ACC112 (cell line): ENCODE data around the gene RLF.

Experiments used
- H2AFZ ChIP-seq: fragments of 200-600 bp; sonication (generic); one replicate; pipeline ENCODE4 v1.6.0; 2017; ENCODE audit warnings: antibody characterized with exemption, low read length; ENCODE audit not compliant: unreplicated experiment
- H3K27ac ChIP-seq: fragments of 200-600 bp; sonication (generic); 2 replicates; pipeline ENCODE4 v1.5.1; 2014; ENCODE audit warnings: low read depth, mild to moderate bottlenecking, antibody characterized with exemption, low read length, moderate library complexity
- H3K27me3 ChIP-seq: fragments of 200-600 bp; sonication (generic); 2 replicates; pipeline ENCODE4 v1.6.1; 2014; ENCODE audit warnings: mild to moderate bottlenecking, antibody characterized with exemption, low read length, moderate library complexity, mixed read lengths; ENCODE audit not compliant: insufficient read depth
- H3K36me3 ChIP-seq: fragments of 200-600 bp; sonication (generic); 2 replicates; pipeline ENCODE4 v1.6.1; 2016; ENCODE audit warnings: mild to moderate bottlenecking, antibody characterized with exemption, low read length, moderate library complexity, mixed read lengths; ENCODE audit not compliant: insufficient read depth
- H3K4me1 ChIP-seq: fragments of 200-600 bp; sonication (generic); one replicate; pipeline ENCODE4 v1.6.1; 2016; ENCODE audit warnings: low read length, mixed read lengths; ENCODE audit not compliant: insufficient read depth, unreplicated experiment, control insufficient read depth
- H3K4me3 ChIP-seq: fragments of 200-600 bp; sonication (generic); 2 replicates; pipeline ENCODE4 v1.5.1; 2014; ENCODE audit warnings: mild to moderate bottlenecking, low read depth, low read length
- H3K79me2 ChIP-seq: fragments of 200-600 bp; sonication (generic); one replicate; pipeline ENCODE4 v1.6.0; 2016; ENCODE audit warnings: low read length; ENCODE audit not compliant: control insufficient read depth, unreplicated experiment, insufficient read depth

RLF gene

DNA sequence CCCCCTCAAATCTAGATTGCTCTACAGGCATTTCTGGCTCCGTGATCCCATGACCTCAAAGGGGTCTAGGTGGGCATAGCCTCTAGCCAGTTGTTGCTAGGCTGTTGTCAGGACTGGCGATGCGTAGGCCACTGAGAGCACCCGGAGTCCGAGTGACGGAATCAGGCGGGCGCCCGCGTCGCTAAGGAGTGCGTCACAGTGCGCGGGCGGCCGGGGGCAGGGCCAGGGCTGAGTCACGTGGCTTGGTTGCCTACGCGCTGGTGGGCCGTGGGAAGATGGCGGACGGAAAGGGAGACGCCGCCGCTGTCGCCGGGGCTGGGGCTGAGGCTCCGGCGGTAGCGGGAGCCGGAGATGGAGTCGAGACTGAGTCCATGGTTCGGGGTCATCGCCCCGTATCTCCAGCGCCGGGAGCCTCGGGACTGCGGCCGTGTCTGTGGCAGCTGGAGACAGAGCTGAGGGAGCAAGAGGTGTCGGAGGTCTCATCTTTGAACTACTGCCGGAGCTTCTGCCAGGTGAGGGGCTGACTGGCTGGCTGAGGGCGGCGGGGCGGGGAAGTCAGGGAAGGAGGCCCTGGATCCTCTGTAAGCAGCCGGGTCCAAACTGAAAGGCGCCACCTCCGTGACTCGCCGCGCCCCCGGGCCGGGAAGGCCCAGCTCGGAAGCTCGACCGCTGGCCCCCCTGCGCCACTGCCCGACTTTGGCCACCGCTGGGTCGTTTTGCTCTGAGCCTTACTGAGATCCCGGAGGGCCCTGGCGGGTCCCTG lies at the start of gene RLF:
RLF (plus strand) TSS at position 263 of the 763 bp plus-strand sequence; CDS start at position 276, 13 bp downstream.
- H3K36me3 ChIP-seq: no peaks in the 10 kb centered on the region
- peaks cover 51% of the 10 kb centered on the region for H3K79me2 ChIP-seq
- no peaks in the 10 kb centered on the region for H3K27me3 ChIP-seq
- H3K27ac ChIP-seq: peak within 1 kb of the TSS; percentile 86
- H2AFZ ChIP-seq: peak within 1 kb of the TSS; percentile 99
- H3K4me3 ChIP-seq: peak within 1 kb of the TSS; percentile 91
- H3K4me1 ChIP-seq: peaks cover 11% of the 10 kb centered on the region

DNA sequence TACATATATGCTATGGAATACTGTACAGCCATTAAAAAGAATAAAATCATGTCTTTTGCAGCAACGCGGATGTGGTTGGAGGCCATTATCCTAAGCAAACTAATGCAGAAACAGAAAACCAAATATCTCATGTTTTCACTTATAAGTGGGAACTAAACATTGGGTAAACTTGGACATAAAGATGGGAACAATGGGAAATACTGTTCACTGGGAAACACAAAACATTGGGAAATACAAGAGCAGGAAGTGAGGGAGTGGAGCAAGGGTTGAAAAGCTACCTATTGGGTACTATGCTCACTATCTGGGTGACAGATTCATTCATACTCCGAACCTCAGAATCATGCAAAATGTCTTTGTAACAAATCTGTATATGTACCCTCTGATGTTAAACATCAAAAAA lies 46.8 kb upstream of the RLF start:
- H2AFZ ChIP-seq: no peak overlapping the region
- no peak overlapping the region for H3K4me3 ChIP-seq
- H3K27ac ChIP-seq: no peak overlapping the region
- H3K4me1 ChIP-seq: no peaks in the 10 kb centered on the region
- no peaks in the 10 kb centered on the region for H3K36me3 ChIP-seq
- peaks cover 84% of the 10 kb centered on the region for H3K27me3 ChIP-seq
- H3K79me2 ChIP-seq: no peaks in the 10 kb centered on the region

- Histone ChIP-seq H3K4me1 (no peaks in the 10 kb centered on the region), H3K27ac (no peak overlapping the region), H3K4me3 (no peak overlapping the region), H3K79me2 (no peaks in the 10 kb centered on the region), H3K36me3 (no peaks in the 10 kb centered on the region), H2AFZ (no peak overlapping the region), H3K27me3 (peaks cover 67% of the 10 kb centered on the region)
These were observed 41.1 kb upstream of the RLF start for GRCh38 chr1:40120128-40120527.

DNA sequence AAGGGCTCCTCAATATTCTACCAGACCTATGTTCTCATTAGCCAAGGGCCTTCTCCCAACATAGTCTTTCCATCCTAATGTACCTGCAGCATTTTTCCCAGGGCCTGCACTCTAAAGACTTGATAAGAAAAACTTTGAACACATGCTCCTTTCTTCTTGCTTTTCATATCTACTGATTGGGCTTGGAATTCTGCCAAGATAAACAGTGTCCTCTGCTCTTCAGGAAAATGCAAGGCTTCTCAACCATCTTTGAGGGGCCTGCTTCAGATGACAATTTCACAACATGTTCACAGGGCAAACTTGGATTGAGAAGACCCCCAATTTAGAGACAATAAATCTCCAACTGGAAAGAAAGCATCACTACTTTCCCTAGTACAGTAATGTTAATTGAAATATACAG lies 38.3 kb upstream of the RLF start:
- H3K27me3 ChIP-seq: peaks cover 47% of the 10 kb centered on the region
- no peaks in the 10 kb centered on the region for H3K4me1 ChIP-seq
- H3K4me3 ChIP-seq: no peak overlapping the region
- H2AFZ ChIP-seq: no peak overlapping the region
- no peaks in the 10 kb centered on the region for H3K36me3 ChIP-seq
- no peaks in the 10 kb centered on the region for H3K79me2 ChIP-seq
- H3K27ac ChIP-seq: no peak overlapping the region

DNA sequence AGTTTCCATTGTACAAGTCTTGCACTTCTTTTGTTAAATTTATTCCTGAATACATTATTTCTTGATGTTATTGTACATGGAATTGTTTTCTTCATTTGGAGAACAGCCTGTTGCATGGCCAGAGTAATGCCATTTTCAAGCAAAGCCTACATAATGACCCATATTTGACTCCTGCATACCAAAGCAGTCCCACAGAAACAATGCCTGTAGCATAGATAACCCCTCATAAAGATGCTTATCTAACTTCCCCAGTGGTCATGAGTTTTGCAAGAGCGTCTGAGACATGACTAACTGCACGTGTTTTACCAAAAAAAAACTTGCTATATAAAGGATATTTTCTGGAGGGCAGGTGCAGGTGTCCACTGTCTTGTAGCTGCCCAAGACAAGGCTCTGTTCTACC lies 30.3 kb upstream of the RLF start:
- no peak overlapping the region for H3K27ac ChIP-seq
- H3K79me2 ChIP-seq: no peaks in the 10 kb centered on the region
- no peak overlapping the region for H3K4me3 ChIP-seq
- H3K27me3 ChIP-seq: peaks cover 10% of the 10 kb centered on the region
- H3K36me3 ChIP-seq: no peaks in the 10 kb centered on the region
- H3K4me1 ChIP-seq: no peaks in the 10 kb centered on the region
- H2AFZ ChIP-seq: no peak overlapping the region

DNA sequence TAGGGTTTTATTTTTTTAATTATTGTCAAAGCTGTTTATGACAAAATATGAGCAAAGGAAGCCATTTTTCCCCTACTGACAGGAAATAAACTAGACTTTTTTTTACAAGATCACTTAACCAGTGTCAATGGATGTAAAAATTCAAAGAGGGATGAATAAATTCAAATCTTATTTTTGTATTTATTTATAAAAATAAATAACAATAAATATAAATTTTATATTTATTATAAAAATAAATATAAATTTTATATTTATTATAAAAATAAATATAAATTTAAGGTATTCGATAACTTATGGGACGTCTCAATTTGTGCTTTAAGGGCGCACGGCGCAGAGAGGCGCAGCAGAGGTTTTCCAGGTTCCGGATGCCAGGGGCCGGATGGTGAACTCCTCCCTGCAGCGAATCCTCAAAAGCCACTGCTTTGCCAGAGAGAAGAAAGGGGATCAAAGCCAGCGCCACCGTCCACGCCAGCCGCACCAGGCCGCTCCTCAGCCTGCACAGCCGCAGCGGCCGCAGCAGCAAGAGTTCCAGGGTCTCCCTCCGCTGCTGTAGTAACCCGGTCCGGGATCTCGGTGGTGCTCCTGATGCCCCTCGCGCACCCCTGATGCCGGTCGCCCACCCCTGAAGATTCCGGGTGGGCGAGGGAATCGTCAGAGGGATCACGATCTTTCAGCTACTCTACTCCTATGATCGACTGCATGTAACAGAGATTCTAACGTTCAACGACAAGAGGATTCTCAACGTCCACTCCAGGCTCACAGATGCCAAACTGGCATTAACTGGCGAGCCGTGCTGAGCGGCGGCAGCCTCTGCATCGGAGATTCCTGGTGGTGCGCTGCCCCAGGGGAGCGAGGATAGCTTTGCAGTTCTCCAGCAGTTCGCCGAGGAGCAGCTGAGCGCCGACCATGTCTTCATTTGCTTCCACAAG lies 28.5 kb upstream of the RLF start:
- no peak overlapping the region for H3K27ac ChIP-seq
- peaks cover 19% of the 10 kb centered on the region for H3K27me3 ChIP-seq
- H3K4me3 ChIP-seq: peak overlapping the region; percentile 66
- H3K79me2 ChIP-seq: no peaks in the 10 kb centered on the region
- H2AFZ ChIP-seq: peak overlapping the region; percentile 89
- H3K36me3 ChIP-seq: no peaks in the 10 kb centered on the region
- H3K4me1 ChIP-seq: no peaks in the 10 kb centered on the region

DNA sequence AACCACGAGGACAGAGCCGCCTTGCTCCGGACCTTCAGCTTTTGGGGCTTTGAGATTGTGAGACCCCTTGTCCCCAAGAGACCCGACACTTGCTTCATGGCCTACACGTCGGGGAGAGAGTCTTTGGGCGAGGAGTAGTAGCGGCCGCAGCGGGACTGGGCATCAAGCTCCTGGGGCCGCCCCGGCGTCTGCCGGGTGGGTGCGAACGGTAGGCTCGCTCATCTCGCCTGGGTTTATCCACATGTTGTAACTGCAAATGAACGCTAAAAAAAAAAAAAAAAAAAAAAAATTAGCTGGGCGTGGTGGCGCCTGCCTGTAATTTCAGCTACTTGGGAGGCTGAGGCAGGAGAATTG lies 27.9 kb upstream of the RLF start:
- H3K4me3 ChIP-seq: peak overlapping the region; percentile 66
- H3K36me3 ChIP-seq: no peaks in the 10 kb centered on the region
- H2AFZ ChIP-seq: peak overlapping the region; percentile 89
- no peak overlapping the region for H3K27ac ChIP-seq
- no peaks in the 10 kb centered on the region for H3K4me1 ChIP-seq
- no peaks in the 10 kb centered on the region for H3K79me2 ChIP-seq
- peaks cover 19% of the 10 kb centered on the region for H3K27me3 ChIP-seq

- Histone ChIP-seq H2AFZ (no peak overlapping the region), H3K27me3 (peaks cover 19% of the 10 kb centered on the region), H3K27ac (no peak overlapping the region), H3K4me1 (no peaks in the 10 kb centered on the region), H3K79me2 (no peaks in the 10 kb centered on the region), H3K4me3 (no peak overlapping the region), H3K36me3 (no peaks in the 10 kb centered on the region)
These were observed 27.3 kb upstream of the RLF start for GRCh38 chr1:40133839-40134238.

- Histone ChIP-seq H3K4me3 (no peak overlapping the region; the same call in 1 of the 2 replicates), H3K27ac (no peak overlapping the region), H2AFZ (peak overlapping the region; percentile 84), H3K36me3 (no peaks in the 10 kb centered on the region), H3K27me3 (peaks cover 21% of the 10 kb centered on the region), H3K4me1 (peaks cover 8% of the 10 kb centered on the region), H3K79me2 (no peaks in the 10 kb centered on the region)
These were observed 20.8 kb upstream of the RLF start for GRCh38 chr1:40140211-40140973.

- H3K27ac ChIP-seq: no peak overlapping the region
- no peak overlapping the region for H3K4me3 ChIP-seq
- no peaks in the 10 kb centered on the region for H3K36me3 ChIP-seq
- H2AFZ ChIP-seq: peak overlapping the region; percentile 35
- H3K27me3 ChIP-seq: peaks cover 23% of the 10 kb centered on the region
- H3K4me1 ChIP-seq: peaks cover 8% of the 10 kb centered on the region
- no peaks in the 10 kb centered on the region for H3K79me2 ChIP-seq
These were observed 19.2 kb upstream of the RLF start for GRCh38 chr1:40141878-40142535.
